Measurements from ENCODE around the gene ZNF554.

Gene ZNF554

GRCh38 chr19:2877398-2878331, 58.0 kb downstream of the ZNF554 start:
- DNase-seq (ENCODE audit: insufficient read length, low spot score), result no peak
- no peak for TF ChIP-seq POU2F2 (IDR thresholded peaks at IDR 0.05; ENCODE audit: low read depth, low read length)
- TF ChIP-seq TAF1 (IDR thresholded peaks at IDR 0.05; ENCODE audit: low read depth, low read length), result no peak
- TF ChIP-seq PAX5 (IDR thresholded peaks at IDR 0.05; ENCODE audit: insufficient read depth, low read length, severe bottlenecking), result no peak
- no peak for TF ChIP-seq SPI1 (IDR thresholded peaks at IDR 0.05; ENCODE audit: low read depth, low read length)
- no peak for TF ChIP-seq POLR2A (IDR thresholded peaks at IDR 0.05; ENCODE audit: low read depth, low read length)
- no peak for TF ChIP-seq POLR2AphosphoS5 (IDR thresholded peaks at IDR 0.05; ENCODE audit: low read depth, low read length)
- no peak for FAIRE-seq

DNA sequence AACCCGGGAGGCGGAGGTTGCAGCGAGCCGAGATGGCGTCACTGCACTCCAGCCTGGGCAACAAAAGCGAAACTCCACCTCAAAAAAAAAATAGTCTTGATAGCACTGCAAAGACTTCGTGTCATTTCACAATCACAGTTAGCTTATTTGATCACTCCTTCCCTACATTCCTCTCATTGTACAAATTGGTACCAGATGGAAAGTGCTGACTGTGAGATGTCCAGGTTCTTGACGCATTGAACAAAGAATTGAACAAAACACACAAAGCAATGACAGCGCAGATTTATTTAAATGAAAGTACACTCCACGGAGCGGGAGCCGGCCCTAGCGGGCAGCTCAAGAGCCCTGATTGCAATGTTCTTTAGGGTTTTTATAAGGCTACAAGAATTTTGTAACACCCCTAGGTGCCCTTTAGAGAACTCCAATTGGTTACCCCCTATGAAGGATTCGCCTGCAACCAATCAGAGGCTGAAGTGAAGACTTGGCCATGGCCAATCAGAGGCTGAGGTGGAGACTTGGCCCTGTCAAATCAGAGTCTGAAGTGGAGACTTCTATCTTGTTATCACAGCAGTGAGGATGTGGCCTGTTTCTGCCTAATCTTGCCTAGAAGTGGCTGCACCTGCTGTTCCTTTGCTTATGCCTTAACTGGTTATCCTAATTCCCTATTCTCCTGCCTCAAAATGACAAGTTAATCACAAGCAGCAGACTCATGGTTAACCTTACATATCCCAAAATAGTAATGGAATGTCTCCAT, 64.2 kb downstream of the ZNF554 start:
- DNase-seq (ENCODE audit: insufficient read length, low spot score) (no peak), FAIRE-seq (no peak)
- TF ChIP-seq POLR2A (IDR thresholded peaks at IDR 0.05; ENCODE audit: low read depth, low read length), result no peak
- TF ChIP-seq SPI1 (IDR thresholded peaks at IDR 0.05; ENCODE audit: low read depth, low read length), result no peak
- no peak for TF ChIP-seq PAX5 (IDR thresholded peaks at IDR 0.05; ENCODE audit: insufficient read depth, low read length, severe bottlenecking)
- no peak for TF ChIP-seq TAF1 (IDR thresholded peaks at IDR 0.05; ENCODE audit: low read depth, low read length)
- TF ChIP-seq POU2F2 (IDR thresholded peaks at IDR 0.05; ENCODE audit: low read depth, low read length), result no peak
- TF ChIP-seq POLR2AphosphoS5 (IDR thresholded peaks at IDR 0.05; ENCODE audit: low read depth, low read length), result no peak

DNA sequence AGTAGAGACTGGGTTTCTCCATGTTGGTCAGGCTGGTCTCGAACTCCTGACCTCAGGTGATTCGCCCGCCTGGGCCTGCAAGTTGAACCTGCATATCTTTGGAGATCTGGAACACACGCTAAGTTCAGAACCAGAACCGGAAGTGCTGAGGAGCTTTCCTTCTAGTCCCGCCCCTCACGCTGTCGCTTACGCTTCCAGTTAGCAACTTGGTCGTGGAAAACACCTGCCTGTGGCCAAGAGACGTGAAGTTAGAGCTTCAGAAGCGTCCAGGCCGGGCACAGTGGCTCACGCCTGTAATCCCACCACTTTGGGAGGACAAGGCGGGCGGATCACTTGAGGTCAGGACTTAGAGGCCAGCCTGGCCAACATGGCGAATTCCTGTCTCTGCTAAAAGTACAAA, 66.1 kb downstream of the ZNF554 start:
- TF ChIP-seq SPI1 (IDR thresholded peaks at IDR 0.05; ENCODE audit: low read depth, low read length) (no peak), POLR2A (IDR thresholded peaks at IDR 0.05; ENCODE audit: low read depth, low read length) (no peak), POU2F2 (IDR thresholded peaks at IDR 0.05; ENCODE audit: low read depth, low read length) (no peak), POLR2AphosphoS5 (IDR thresholded peaks at IDR 0.05; ENCODE audit: low read depth, low read length) (no peak)
- DNase-seq (ENCODE audit: insufficient read length, low spot score) (no peak), FAIRE-seq (no peak)

Measured in GM12891 (cell line).